NCI-H2196 treated with DMSO at 0.1 percent for 48 hours (cell line): ENCODE results near the gene DNAJB1.

Source experiments
- DNase-seq: peaks from one replicate; lab custom pipeline; 2025; ENCODE audit not compliant: unreplicated experiment; lab: John Stamatoyannopoulos, UW

Gene DNAJB1

GRCh38 chr19:14473073-14473977, 44.9 kb downstream of the DNAJB1 start:
- DNase-seq: no peak

- DNase-seq: peak; percentile 50
Measured at GRCh38 chr19:14472202-14472938, 45.8 kb downstream of the DNAJB1 start.

GRCh38 chr19:14471436-14472187, 46.6 kb downstream of the DNAJB1 start:
- no peak for DNase-seq

GRCh38 chr19:14470031-14470876, 47.9 kb downstream of the DNAJB1 start:
- DNase-seq: no peak

GRCh38 chr19:14467816-14468215, 50.4 kb downstream of the DNAJB1 start:
- DNase-seq: no peak

GRCh38 chr19:14467391-14467790, 50.8 kb downstream of the DNAJB1 start:
- no peak for DNase-seq
